OCI-LY1 (cell line): ENCODE data around the gene TNFSF15.

ENCODE experiments used
- H2AFZ ChIP-seq: fragments of 200-600 bp; sonication (generic), shearing (Covaris generic); 2 replicates; pipeline ENCODE4 v1.6.0; 2014; ENCODE audit warnings: antibody characterized with exemption, mild to moderate bottlenecking, low read length
- H3F3A ChIP-seq: fragments of 200-600 bp; sonication (generic), shearing (Covaris generic); 2 replicates; pipeline ENCODE4 v1.6.0; 2014; ENCODE audit warnings: mild to moderate bottlenecking, antibody characterized with exemption, low read length, moderate library complexity; ENCODE audit not compliant: insufficient read depth
- H3K27ac ChIP-seq: fragments of 200-600 bp; sonication (generic); 2 replicates; pipeline ENCODE4 v1.5.1; 2014; ENCODE audit warnings: low read length, mixed run types, mild to moderate bottlenecking, low read depth; ENCODE audit not compliant: poor library complexity, severe bottlenecking
- H3K27me3 ChIP-seq: fragments of 200-600 bp; sonication (generic); 2 replicates; pipeline ENCODE4 v1.6.0; 2014; ENCODE audit warnings: antibody characterized with exemption, mild to moderate bottlenecking, low read length, moderate library complexity; ENCODE audit not compliant: insufficient read depth
- H3K36me3 ChIP-seq: fragments of 200-600 bp; sonication (generic); 2 replicates; pipeline ENCODE4 v1.6.1; 2014; ENCODE audit warnings: mild to moderate bottlenecking, antibody characterized with exemption, low read length, moderate library complexity, mixed read lengths; ENCODE audit not compliant: insufficient read depth
- H3K4me1 ChIP-seq: fragments of 200-600 bp; sonication (generic); 2 replicates; pipeline ENCODE4 v1.5.1; 2014; ENCODE audit warnings: mild to moderate bottlenecking, low read length, moderate library complexity; ENCODE audit not compliant: insufficient read depth, severe bottlenecking
- H3K4me2 ChIP-seq: fragments of 200-600 bp; sonication (generic), shearing (Covaris generic); 2 replicates; pipeline ENCODE4 v1.6.1; 2014; ENCODE audit warnings: low read length
- H3K4me3 ChIP-seq: fragments of 200-600 bp; sonication (generic); 2 replicates; pipeline ENCODE4 v1.5.1; 2014; ENCODE audit warnings: low read length, low read depth, mild to moderate bottlenecking, mixed read lengths; ENCODE audit not compliant: poor library complexity, severe bottlenecking
- H3K79me2 ChIP-seq: fragments of 200-600 bp; shearing (Covaris generic); 2 replicates; pipeline ENCODE4 v1.6.1; 2016; ENCODE audit warnings: mixed run types, low read length, mixed read lengths; ENCODE audit not compliant: insufficient read depth
- H3K9ac ChIP-seq: fragments of 200-600 bp; sonication (generic), shearing (Covaris generic); 2 replicates; pipeline ENCODE4 v1.6.1; 2014; ENCODE audit warnings: mild to moderate bottlenecking, low read length, mixed read lengths
- H3K9me2 ChIP-seq: fragments of 200-600 bp; sonication (generic), shearing (Covaris generic); 2 replicates; pipeline ENCODE4 v1.6.1; 2014; ENCODE audit warnings: low read depth, mild to moderate bottlenecking, low read length, mixed read lengths
- H3K9me3 ChIP-seq: fragments of 200-600 bp; shearing (Covaris generic); 2 replicates; pipeline ENCODE4 v1.6.1; 2014; ENCODE audit warnings: low read length, mixed read lengths
- H4K20me1 ChIP-seq: fragments of 200-600 bp; sonication (generic), shearing (Covaris generic); 2 replicates; pipeline ENCODE4 v1.6.0; 2016; ENCODE audit warnings: mild to moderate bottlenecking, low read length; ENCODE audit not compliant: insufficient read depth
- CTCF ChIP-seq: fragments of 200-600 bp; sonication (generic), shearing (Covaris generic); IDR thresholded peaks from 2 replicates; pipeline ENCODE4 v1.5.1; 2017; ENCODE audit warnings: mild to moderate bottlenecking, antibody characterized with exemption, low read length, moderate library complexity, mixed read lengths
- EZH2 ChIP-seq: fragments of 200-600 bp; sonication (generic), shearing (Covaris generic); IDR thresholded peaks from 2 replicates; pipeline ENCODE4 v1.8.0; 2017; ENCODE audit warnings: borderline replicate concordance, mixed run types, mild to moderate bottlenecking, antibody characterized with exemption, low read length, moderate library complexity, mixed read lengths

Gene TNFSF15

GRCh38 chr9:114813717-114814418 is 8.0 kb upstream of the TNFSF15 start:
- no peak overlapping the region for H2AFZ ChIP-seq
- no peaks in the 10 kb centered on the region for H3F3A ChIP-seq
- no peaks in the 10 kb centered on the region for H3K36me3 ChIP-seq
- no peaks in the 10 kb centered on the region for H3K9me2 ChIP-seq
- no peaks in the 10 kb centered on the region for H3K79me2 ChIP-seq
- no peak overlapping the region for H3K27ac ChIP-seq
- no peak overlapping the region for H3K4me2 ChIP-seq
- H3K4me3 ChIP-seq = no peak overlapping the region
- H3K4me1 ChIP-seq = no peaks in the 10 kb centered on the region
- no peak overlapping the region for H3K9ac ChIP-seq
- TF ChIP-seq EZH2 = no peak
- TF ChIP-seq CTCF = no peak
- no peaks in the 10 kb centered on the region for H3K9me3 ChIP-seq
- H4K20me1 ChIP-seq = no peaks in the 10 kb centered on the region
- H3K27me3 ChIP-seq = no peaks in the 10 kb centered on the region; the same call in 1 of the 2 replicates

- H3K27ac ChIP-seq = no peak overlapping the region
- H2AFZ ChIP-seq = no peak overlapping the region
- H3K36me3 ChIP-seq = no peaks in the 10 kb centered on the region
- H3F3A ChIP-seq = no peaks in the 10 kb centered on the region
- H3K9me2 ChIP-seq = no peaks in the 10 kb centered on the region
- H3K4me2 ChIP-seq = no peak overlapping the region
- no peaks in the 10 kb centered on the region for H4K20me1 ChIP-seq
- TF ChIP-seq EZH2 = no peak
- TF ChIP-seq CTCF = no peak
- no peaks in the 10 kb centered on the region for H3K4me1 ChIP-seq
- H3K79me2 ChIP-seq = no peaks in the 10 kb centered on the region
- no peak overlapping the region for H3K9ac ChIP-seq
- no peak overlapping the region for H3K4me3 ChIP-seq
- no peaks in the 10 kb centered on the region; the same call in 1 of the 2 replicates for H3K27me3 ChIP-seq
- H3K9me3 ChIP-seq = no peaks in the 10 kb centered on the region
Observed at GRCh38 chr9:114811966-114812636, 6.3 kb upstream of the TNFSF15 start.

GRCh38 chr9:114811301-114811700 is 5.5 kb upstream of the TNFSF15 start:
- TF ChIP-seq CTCF (no peak), EZH2 (no peak)
- Histone ChIP-seq H3K4me1 (peaks cover 6% of the 10 kb centered on the region), H3K9me2 (no peaks in the 10 kb centered on the region), H3K9ac (no peak overlapping the region), H4K20me1 (no peaks in the 10 kb centered on the region), H3K9me3 (no peaks in the 10 kb centered on the region), H3K27ac (no peak overlapping the region), H3K79me2 (no peaks in the 10 kb centered on the region), H3K36me3 (no peaks in the 10 kb centered on the region), H3K27me3 (no peaks in the 10 kb centered on the region; the same call in 1 of the 2 replicates), H3K4me2 (no peak overlapping the region), H3F3A (no peaks in the 10 kb centered on the region), H2AFZ (no peak overlapping the region), H3K4me3 (no peak overlapping the region)
